ENCODE data around the gene WDR62.

The WDR62 gene

DNA sequence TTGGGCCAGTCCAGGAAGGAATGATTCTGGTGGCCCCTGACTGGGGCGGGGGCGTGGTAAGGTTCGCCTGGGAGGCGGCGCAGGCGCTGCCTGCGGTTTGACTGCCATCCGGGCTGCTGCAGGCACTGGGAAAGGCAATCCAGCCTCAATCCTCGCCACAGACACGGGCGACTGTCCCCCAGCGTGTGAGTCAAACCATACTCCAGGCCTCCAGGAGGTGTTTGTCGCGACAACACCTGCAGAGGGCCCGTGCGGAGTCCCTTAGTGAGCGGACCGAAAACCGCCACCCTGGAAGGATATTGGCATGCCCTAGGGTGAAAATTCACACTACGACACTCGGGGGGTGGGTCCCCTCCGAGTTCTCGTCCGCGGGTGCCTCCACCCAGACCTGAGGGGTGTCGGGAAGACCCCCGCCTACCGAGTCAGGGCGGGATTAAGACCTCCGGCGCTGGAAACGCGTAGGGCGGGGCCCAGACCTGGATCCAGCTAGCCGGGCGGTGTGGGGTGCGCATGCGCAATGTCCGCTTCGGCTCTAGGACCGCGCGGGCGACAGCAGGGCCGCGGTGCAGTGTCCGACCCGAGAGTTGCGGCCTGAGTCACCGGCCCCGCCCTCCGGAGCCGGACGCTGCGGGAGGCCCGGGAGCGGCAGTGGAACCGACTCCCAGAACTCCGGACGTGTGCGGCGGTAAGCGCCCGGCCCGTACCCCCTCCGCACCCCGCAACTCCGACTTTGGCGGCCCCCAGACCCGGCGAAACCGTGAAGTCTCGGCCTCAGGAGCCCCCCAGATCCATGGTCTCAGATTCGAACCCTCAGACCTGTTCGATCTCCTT lies 85.0 kb downstream of the WDR62 start, which contains the start of gene CAPNS1:
CAPNS1 (plus strand) TSS at position 594 of the 831 bp plus-strand sequence. CDS start 946 bp downstream, outside the sequence.
- peak; percentile 84 to 85 for DNase-seq (ENCODE audit: low read depth in 1 of 2, low spot score in 1 of 2)

DNA sequence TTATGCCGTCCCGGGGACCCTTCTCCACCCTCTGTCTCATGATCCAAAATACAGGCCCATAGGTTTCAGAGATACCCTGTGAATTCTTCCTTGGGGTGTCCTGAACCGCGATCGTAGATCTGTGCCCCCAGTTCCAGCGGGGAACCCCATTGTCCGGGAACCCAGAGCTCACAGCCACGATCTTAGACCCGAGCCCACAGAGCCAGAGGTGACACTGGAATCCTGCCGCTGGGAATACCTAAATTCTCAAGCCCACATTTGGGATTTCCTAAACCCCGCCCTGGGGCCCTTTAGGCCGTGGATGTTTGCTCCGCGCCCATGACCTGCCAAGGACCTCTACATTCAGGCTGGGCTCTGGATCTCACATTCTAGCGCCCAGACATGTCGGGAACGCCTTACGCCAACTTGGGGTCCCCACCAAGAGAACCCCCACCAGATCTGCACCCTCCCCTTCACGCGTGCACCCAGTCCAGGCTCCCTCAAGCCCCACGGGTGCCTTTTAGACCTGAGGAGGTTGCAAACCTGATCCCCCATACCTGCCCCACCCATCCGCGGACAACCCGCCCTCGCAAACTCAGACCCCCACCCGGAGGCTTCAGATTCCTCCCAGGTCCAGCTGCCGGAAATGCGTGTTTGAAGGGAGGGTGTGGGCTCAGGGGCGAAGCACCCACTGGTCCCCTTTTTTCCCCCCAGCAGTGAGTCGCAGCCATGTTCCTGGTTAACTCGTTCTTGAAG lies 85.8 kb downstream of the WDR62 start:
- DNase-seq (ENCODE audit: low read depth in 1 of 2, low spot score in 1 of 2): peak in 1 of 2 donors; percentile 16

- peak; percentile 86 to 89 for DNase-seq (ENCODE audit: low read depth in 1 of 2, low spot score in 1 of 2)
These were observed 86.6 kb downstream of the WDR62 start for GRCh38 chr19:36141039-36141927.

GRCh38 chr19:36142046-36142445 lies 87.3 kb downstream of the WDR62 start:
- no peak for DNase-seq (ENCODE audit: low read depth in 1 of 2, low spot score in 1 of 2)

DNA sequence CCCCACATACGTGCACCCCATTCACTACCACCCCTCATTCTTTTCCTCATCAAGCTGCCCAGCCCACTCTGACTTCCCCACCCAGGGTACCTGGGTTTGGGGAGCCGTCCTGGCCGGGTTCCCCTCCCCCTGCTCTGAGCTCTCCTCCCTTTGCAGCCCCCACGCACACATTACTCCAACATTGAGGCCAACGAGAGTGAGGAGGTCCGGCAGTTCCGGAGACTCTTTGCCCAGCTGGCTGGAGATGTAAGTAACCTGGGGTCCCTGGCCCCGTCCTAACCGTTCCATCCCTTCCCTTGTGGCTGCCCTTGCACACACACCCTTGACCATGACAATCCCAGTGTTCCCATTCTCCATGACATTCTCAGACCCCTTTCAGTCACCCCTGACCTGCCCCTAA lies 87.8 kb downstream of the WDR62 start:
- no peak for DNase-seq (ENCODE audit: low read depth in 1 of 2, low spot score in 1 of 2)

DNA sequence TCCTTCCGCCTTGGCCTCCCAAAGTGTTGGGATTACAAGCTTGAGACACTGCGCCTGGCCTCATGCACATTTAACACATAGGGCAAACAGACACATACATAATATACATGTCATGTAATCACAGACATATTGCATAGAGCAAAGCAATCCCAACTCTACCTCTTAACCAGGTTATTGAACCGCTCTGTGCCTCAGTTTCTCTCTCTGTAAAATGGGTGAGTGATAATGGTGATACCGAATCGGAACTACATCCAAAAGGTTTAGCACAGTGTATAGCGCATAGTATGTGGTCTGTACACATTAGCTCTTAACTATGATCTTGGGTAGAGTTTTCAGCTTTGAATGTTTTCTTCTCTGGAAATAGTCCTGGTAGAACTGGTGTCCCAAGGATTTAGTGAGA lies 89.9 kb downstream of the WDR62 start:
- DNase-seq (ENCODE audit: low read depth in 1 of 2, low spot score in 1 of 2): no peak

DNA sequence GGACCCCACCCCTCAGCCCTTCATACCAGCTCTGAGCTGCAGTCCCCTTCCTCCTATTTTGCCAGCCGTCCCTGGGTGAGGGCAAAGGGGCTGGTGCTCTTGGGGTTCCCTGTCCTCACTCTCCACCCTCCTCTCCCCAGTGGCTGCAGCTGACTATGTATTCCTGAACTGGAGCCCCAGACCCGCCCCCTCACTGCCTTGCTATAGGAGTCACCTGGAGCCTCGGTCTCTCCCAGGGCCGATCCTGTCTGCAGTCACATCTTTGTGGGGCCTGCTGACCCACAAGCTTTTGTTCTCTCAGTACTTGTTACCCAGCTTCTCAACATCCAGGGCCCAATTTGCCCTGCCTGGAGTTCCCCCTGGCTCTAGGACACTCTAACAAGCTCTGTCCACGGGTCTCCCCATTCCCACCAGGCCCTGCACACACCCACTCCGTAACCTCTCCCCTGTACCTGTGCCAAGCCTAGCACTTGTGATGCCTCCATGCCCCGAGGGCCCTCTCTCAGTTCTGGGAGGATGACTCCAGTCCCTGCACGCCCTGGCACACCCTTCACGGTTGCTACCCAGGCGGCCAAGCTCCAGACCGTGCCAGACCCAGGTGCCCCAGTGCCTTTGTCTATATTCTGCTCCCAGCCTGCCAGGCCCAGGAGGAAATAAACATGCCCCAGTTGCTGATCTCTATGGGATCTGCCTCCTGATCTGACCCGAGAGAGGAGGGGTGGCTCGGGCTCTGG lies 95.1 kb downstream of the WDR62 start:
- DNase-seq (ENCODE audit: low read depth in 1 of 2, low spot score in 1 of 2): no peak

GRCh38 chr19:36150586-36150985 lies 95.9 kb downstream of the WDR62 start:
- DNase-seq (ENCODE audit: low read depth in 1 of 2, low spot score in 1 of 2): no peak

DNA sequence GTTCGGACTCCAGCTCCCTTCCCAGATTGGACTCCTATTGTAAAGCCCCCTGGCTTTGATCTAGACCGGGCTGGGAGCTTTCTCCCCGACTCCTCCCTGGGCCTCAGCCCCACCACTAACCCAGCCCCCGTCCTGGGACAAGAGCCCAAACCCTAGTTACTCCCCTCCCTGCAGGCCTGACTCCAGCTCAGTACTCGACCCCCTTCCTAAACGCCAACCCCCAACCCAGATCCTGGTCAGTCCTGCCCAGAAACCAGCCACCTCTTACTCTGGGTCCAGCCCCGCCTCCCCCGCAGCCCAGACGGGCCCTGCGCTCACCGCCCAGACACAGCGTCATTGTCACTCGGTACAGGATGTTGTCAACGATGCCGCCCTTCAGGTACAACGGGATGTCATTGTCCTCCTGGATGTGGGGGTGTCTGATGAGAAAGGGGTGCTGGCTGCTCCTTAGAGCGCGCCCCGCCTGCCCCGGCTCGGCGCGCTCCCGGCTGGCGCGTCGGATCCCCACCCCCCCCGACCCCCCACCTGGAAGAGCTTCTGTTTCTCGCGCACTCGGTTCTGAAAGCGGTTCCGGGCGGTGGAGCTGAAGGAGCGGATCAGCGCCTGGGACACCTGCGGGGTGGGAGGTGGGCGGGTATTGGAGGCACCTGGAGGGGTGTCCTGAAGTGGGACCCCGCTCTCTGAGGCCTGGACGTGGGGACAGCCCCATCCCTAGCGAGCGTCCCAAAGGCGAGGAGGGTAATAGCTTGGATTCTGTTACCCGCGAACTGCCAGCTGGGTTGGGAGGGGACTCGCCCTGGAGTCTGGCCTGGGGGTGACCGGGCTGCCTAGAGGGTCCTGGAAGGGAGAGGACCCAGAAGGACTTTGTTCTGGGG lies 96.7 kb downstream of the WDR62 start:
- no peak for DNase-seq (ENCODE audit: low read depth in 1 of 2, low spot score in 1 of 2)

DNA sequence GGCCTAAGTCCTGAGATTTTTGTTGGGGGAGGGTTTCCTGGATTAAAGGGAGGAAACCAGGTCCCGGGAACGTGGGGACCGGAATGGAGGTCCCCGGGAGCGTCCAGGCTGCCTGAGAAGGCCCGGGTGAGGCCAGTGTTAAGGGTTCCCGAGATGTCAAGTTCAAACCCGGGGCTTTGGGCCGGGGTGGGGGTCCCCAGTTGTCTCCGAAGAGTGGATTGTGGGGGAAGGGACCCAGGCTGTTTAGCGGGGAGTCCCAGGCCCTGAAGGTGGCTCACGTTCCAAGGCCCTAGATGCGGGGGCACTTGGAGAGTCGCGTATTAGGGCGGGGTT lies 97.3 kb downstream of the WDR62 start:
- DNase-seq (ENCODE audit: low read depth in 1 of 2, low spot score in 1 of 2): no peak

- DNase-seq (ENCODE audit: low read depth in 1 of 2, low spot score in 1 of 2): no peak
These were observed 97.8 kb downstream of the WDR62 start, which contains the start of gene COX7A1 for GRCh38 chr19:36152352-36153091. Gene COX7A1, minus strand, starts transcription at chr19:36152447. Its CDS starts 40 bp downstream, at chr19:36152407.

DNA sequence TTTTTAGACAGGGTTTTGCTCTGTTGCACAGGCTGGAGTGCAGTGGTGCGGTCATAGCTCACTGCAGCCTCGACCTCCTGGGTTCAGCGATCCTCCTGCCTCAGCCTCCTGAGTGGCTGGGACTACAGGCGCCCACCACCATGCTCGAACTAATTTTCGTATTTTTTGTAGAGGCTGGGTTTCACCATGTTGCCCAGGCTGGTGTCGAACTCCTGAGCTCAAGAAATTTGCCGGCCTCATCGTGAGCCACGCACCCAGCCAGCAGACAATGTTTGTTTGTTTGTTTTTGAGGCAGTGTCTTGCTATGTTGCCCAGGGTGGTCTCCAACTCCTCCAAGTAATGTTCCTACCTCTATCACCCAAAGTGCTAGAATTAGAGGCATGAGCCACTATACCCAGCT lies 98.4 kb downstream of the WDR62 start:
- DNase-seq (ENCODE audit: low read depth in 1 of 2, low spot score in 1 of 2): no peak
